Ramos (cell line): ENCODE measurements around the gene NOD1.
"Not testable (repeated sequence)": the region's sequence is repeated elsewhere in the genome, so short reads cannot be mapped to it uniquely, and the experiment has no call there.

Source experiments
- in situ Hi-C: fragments of 300-500 bp; cut with MboI; formaldehyde crosslinking; loops from one replicate; pipeline ENCODE4 v1.14.3; 2022; ENCODE audit warnings: low sequenced_read_pairs; ENCODE audit not compliant: unreplicated experiment

NOD1 gene

GRCh38 chr7:30505174-30505697 is 26.7 kb upstream of the NOD1 start:
- in situ Hi-C loops: no loop called here

GRCh38 chr7:30504301-30505173 is 26.0 kb upstream of the NOD1 start, which contains the start of gene GGCT:
Gene GGCT (minus strand): TSS chr7:30504829. CDS start chr7:30504709, 120 bp downstream.
- in situ Hi-C loops: no loop called here

DNA sequence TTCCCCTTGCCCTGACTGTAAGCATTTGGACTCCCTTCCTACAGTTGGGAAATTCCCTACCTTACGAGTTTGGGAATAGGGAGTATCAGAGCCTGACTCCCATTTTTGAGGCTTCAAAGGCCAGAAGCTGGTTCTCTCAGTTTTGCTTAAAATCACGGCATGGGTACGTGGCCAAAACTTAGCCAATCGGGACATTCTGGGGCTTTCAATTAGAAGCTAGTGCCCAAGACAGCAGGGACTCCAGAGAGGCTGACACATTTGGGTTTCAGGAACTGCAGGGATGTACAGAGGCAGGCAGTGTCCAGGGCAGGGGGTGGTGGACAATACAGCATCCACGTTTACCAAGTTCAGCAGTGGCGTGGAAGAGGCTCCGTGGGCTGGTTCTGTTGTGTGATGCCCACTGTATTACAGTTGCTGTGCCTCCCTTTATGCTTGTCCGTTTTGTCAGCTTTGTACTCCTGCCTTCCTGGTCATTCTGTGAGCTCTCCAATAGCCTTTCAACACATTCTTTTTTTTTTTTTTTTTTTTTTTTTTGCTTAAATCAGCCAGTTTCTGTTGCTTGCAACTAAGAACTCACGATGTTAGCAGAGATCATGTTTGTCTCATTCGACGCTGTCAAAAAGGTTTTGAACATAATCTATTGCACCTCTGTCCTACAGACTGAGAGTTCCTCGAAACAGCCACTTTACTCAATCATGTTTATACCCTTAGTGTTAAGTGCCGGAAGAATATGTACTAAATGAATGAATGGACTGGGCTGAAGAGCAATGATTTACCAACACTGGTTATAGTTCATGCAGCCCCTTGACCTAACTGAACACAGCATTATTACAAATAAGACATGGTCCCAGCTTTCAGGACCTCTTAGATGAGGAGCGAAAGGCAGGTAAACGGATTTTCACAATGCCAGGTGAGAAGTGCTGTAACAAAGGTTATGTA is 25.0 kb upstream of the NOD1 start:
- in situ Hi-C loops: no loop called here

DNA sequence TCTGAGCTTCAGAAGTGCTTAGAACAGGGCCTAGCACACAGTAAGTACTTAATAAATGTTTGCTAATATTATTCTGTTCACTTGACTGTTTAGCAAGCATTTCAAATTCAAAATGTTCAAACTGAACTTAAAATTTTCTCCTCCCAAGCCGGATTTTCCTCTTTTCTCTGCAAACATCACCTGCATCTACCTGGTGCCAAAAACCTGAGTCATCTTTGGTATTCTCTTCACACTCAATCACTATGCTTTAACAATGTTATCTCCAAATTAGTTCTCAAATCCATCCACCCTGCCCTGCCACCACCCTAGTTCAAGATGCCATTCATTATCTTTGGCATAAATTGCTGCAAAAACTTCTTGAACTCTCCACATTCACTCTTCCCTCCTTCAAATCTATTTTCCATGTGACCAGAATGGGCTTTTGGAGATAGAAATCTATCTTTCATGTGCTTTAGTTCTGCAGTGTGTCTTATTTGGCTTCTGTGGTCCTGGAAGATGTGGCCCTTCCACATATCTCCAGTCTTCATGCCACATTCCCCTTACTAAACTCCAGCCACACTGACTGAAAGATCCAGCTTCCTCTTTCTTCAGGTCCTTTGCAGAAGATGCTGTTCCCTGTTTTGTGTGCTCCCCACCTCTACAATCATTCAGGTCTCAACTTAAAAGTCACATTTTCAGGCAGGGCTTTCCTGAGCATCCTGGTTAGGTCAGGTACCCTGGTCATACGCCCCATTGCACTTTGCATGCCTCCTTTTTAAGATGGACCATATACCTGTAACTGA is 24.1 kb upstream of the NOD1 start:
- in situ Hi-C loops: no loop called here

GRCh38 chr7:30501264-30501663 is 22.7 kb upstream of the NOD1 start:
- in situ Hi-C loops: no loop called here

GRCh38 chr7:30493228-30493627 is 14.6 kb upstream of the NOD1 start:
- in situ Hi-C loops: no loop called here

GRCh38 chr7:30491417-30491816 is 12.8 kb upstream of the NOD1 start:
- in situ Hi-C loops: no loop called here

DNA sequence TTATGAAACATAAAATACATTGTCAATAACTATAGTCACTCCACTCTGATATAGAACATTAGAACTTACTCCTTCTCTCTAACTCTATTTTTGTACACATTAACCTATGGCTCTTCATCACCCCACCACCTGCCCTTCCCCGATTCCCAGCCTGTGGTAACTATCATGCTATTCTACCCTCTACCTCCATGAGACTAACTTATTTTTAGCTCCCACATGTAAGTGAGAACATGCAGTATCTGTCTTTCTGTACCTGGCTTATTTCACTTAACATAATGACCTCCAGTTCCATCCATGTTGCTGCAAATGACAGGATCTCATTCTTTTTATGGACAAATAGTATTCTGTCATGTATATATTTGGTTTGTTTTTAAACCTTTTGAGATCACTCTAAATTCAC is 8.8 kb upstream of the NOD1 start:
- in situ Hi-C loops: no loop called here

DNA sequence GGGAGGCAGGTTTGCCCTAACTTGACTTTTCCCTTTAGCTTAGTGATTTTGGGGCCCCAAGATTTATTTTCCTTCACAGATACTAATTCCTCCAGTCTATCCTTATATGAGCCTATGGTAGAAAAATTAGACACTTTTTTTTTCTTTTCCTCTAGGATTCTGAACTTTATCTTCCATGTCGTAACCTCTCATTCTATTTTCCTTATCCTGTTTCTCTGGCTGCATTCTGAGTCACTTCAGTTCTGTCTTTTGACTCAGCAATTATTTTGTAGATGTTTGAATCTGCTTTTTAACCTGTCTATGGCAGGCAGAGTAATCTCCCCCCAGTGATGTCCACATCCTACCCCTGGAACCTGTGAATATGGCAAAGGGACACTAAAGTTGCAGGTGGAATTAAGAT is 7.1 kb upstream of the NOD1 start:
- in situ Hi-C loops: no loop called here

- in situ Hi-C loops: not testable (repeated sequence)
Observed at GRCh38 chr7:30481416-30481815, 2.8 kb upstream of the NOD1 start.

DNA sequence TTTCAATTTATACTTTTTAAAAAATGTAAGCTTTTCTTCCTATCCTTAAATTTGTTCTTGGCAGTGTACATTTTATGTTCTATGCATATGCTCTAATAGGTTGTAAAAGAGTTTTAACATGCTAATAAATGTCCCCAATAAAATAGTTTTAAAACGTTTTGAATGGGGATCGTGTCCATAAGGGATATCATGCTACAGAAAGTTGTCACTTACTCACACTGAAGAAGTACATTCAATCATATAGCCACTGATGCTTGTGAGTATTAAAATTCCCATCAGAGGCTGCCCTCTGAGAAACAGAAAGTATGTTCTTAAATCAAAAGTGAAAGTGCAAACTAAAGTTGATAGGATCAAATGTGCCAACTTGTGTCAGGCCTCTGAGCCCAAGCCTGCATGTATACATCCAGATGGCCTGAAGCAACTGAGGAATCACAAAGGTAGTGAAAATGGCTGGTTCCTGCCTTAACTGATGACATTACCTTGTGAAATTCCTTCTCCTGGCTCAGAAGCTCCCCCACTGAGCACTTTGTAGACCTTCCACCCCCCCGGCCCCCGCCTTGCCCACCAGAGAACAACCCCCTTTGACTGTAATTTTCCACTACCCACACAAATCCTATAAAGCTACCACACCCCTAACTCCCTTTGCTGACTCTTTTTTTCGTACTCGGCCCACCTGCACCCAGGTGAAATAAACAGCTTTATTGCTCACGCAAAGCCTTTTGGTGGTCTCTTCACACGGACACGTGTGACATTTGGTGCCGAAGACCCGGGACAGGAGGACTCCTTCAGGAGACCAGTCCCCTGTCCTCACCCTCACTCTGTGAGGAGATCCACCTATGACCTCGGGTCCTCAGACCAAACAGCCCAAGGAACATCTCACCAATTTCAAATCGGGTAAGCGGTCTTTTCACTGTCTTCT is 877 bp upstream of the NOD1 start:
- in situ Hi-C loops: no loop called here

- in situ Hi-C loops: no loop called here
Observed at GRCh38 chr7:30476459-30477145, 2.0 kb downstream of the NOD1 start.

DNA sequence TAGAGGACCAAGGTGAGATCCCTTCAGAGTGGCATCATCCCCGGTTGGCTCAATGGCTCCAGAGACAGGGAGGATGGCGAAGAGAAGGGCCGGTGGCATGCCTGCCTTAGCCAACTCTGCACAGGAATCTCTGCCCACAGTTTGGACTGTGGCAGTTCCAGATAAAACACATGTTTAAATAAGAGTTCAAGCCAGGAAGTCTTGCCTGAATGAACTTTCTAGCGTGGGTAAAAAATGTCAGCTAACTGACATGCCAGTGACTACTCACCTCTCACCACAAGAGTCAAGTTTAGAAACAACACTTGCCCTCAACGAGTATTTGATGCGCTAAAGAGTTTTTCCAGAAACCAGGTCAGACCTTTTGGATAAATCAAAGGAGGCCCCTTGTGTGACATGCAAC is 3.0 kb downstream of the NOD1 start:
- in situ Hi-C loops: no loop called here

DNA sequence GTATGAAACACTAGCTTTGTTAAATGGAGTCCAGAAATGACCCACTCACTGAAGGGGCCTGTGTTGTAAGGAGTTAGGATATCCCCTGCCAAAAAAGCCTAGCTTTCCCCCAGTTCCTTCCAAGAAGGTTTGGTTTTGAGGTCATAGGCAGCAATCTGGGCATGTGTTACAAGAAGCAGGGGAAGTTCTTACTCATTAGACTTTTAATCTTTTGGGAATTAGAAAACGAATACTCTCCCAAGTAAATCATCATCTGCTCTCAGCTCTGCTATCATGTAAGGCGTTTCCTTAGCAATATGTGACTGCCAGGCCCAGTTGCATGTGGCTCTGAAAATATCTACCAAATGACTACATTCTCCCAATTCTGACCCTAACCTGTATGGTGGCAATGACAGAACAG is 3.7 kb downstream of the NOD1 start:
- in situ Hi-C loops: no loop called here

DNA sequence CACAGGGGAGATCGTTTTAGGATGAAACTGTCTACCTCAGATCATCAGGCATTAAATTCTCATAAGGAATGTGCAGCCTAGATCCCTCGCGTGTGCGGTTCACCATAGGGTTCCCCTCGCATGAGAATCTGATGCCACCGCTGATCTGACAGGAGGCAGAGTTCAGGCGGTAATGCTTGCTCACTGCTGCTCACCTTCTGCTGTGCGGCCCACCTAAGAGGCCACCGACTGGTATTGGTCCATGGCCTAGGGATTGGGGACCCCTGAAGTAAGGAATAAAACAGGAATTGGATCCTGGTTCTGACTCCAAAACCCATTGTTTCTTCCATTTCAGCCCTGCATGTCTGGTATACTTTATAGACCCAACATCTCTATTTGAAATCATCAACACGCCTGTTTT is 4.1 kb downstream of the NOD1 start:
- in situ Hi-C loops: no loop called here

- in situ Hi-C loops: no loop called here
Observed at GRCh38 chr7:30473903-30474302, 4.7 kb downstream of the NOD1 start.

DNA sequence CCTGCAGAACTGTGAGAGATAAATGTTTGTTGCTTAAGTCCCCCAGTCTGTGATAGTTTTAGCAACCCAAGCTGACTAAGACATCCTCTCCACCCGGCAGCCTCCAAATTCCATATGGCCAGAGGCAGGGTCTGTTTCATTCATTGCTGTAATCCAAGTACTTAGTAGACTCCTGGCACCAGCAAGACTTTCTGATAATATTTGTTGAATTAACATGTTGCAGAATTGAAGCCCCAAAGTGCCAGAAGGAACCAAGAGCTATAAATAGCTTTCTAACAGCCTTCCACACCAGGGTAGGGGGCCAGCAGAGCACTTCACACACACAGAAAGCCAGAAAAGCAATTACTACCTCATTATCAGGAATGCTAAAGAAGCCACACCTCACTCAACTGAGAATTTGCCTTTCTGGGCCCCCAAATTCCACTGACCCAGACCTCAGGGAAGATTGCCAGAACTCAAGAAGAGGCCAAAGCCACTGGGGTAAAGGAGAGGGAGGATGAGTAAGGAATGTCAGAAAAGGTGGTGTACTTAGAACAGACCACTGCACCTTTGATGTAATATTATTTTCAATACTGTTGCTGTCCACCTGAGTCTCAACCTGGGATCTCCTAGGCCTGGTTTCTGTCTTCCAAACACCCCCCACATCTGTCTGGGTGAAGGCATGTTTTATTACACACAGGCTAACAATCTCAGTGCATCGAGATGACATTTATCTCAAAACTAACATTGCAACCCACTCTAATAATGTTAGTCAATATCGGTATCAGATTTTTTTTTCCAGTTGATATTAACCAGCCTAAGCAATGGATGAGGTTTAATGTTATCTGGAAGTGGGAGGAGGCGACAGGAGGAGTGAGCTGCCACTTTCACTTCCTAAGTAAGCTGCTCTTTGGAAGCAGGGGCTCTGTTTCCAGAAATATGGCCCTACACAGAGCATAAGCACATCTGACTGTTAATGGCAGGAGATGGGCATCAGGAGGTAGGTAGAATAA is 5.5 kb downstream of the NOD1 start:
- in situ Hi-C loops: no loop called here
